Embryonic facial prominence (tissue), 1 donor: ENCODE data around the gene GJA4.

ENCODE experiments used
- DNase-seq: peaks from one replicate; pipeline ENCODE4 v3.0.0-alpha.2; 2016; ENCODE audit errors: extremely low spot score

The GJA4 gene

GRCh38 chr1:34839526-34840305 is 46.9 kb downstream of the GJA4 start:
- DNase-seq, result no peak

GRCh38 chr1:34840426-34840825 is 47.6 kb downstream of the GJA4 start:
- no peak for DNase-seq

- DNase-seq, result no peak
Measured at GRCh38 chr1:34842073-34842472, 49.3 kb downstream of the GJA4 start.

- no peak for DNase-seq
Measured at GRCh38 chr1:34842952-34843371, 50.2 kb downstream of the GJA4 start.

- no peak for DNase-seq
Measured at GRCh38 chr1:34843392-34844251, 50.8 kb downstream of the GJA4 start.

DNA sequence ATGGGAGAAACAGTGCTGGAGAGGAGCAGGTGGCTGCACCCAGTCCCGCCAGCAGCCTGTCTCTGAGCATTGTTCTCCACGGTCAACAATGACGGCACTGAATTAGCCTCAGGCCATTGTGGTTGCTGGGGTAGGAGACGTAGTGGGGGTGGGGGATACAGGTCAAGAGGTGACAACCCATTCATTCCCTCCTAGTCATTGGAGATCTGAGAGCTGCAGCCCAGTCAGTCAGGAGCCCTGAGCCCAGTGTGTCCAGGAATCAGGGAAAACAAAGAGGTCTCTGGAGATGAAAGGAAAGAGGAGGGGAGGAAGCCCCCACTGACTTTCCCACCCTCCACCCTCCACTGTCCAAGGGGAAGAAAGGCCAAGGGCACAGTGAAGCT is 51.4 kb downstream of the GJA4 start:
- DNase-seq, result no peak
